Activated T-helper 1 cell treated with anti-CD3 and anti-CD28 coated beads, Interleukin-12 subunit alpha, Interleukin-12 subunit beta, Interleukin-2, Interleukin-4 antibody, amounts not matched to agents 30 ng/mL and 10 ng/mL and 1 ng/mL, durations not matched to agents 14 hours and 24 hours and 36 hours (primary cell): Measurements from ENCODE around the gene SAMD8. TPM values are rescaled to one million over a fixed set of nuclear protein-coding genes. Genes with fewer than 3 reads are reported as not detected.
"Not testable (repeated sequence)": the region's sequence is repeated elsewhere in the genome, so short reads cannot be mapped to it uniquely, and the experiment has no call there.

Source experiments
- DNase-seq: peaks from one replicate; pipeline ENCODE4 v3.0.0; 2021; ENCODE audit warnings: low spot score
- H3K27ac Mint-ChIP-seq: one replicate; pipeline ENCODE4 v1.8.0; 2021; ENCODE audit warnings: mild to moderate bottlenecking, mixed read lengths
- H3K27me3 Mint-ChIP-seq: one replicate; pipeline ENCODE4 v1.8.0; 2022; ENCODE audit warnings: mild to moderate bottlenecking, moderate library complexity, mixed read lengths; ENCODE audit not compliant: insufficient read depth
- H3K36me3 Mint-ChIP-seq: one replicate; pipeline ENCODE4 v1.8.0; 2021; ENCODE audit warnings: low read depth, mixed read lengths
- H3K4me1 Mint-ChIP-seq: one replicate; pipeline ENCODE4 v1.8.0; 2021; ENCODE audit warnings: low read depth, mixed read lengths
- H3K4me3 Mint-ChIP-seq: one replicate; pipeline ENCODE4 v1.8.0; 2021; ENCODE audit warnings: mild to moderate bottlenecking, moderate library complexity, mixed read lengths
- H3K9me3 Mint-ChIP-seq: one replicate; pipeline ENCODE4 v1.8.0; 2021; ENCODE audit warnings: mixed read lengths
- intact Hi-C: fragments of 100-400 bp; cut with micrococcal nuclease; formaldehyde crosslinking; loops from one replicate; pipeline ENCODE4 v1.15.1; 2024
- total RNA-seq: library from RNA; stranded (reverse); gene quantifications from 2 replicates; pipeline ENCODE4 v1.2.3, GENCODE V29; 2022

The SAMD8 gene
- total RNA-seq, 1 donor from 2014 or later = 16.2 TPM

DNA sequence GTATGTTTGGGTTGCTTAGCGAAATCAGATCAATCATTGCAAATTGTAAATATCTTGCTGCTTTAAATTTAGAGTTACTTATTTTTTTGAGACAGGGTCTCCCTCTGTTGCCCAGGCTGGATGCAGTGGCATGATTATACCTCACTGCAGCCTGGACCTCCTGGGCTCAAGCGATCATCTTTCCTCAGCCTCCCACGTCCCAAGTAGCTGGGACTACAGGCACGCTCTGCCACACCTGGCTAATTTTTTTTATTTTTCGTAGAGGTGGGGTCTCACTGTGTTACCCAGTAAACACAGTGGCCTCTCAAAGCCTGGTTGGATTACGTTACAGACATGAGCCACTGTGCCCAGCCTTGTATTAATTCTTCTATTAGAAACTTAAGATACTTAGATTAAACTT is 100.9 kb downstream of the SAMD8 start:
- Mint-ChIP-seq H3K27ac (peak overlapping the region; percentile 44), H3K4me1 (peaks cover 40% of the 10 kb centered on the region), H3K4me3 (peak overlapping the region; percentile 92), H3K9me3 (no peaks in the 10 kb centered on the region), H3K27me3 (no peaks in the 10 kb centered on the region), H3K36me3 (peaks cover 35% of the 10 kb centered on the region)
- no peak for DNase-seq
- intact Hi-C loops = no loop called here

- Mint-ChIP-seq H3K27ac (no peak overlapping the region), H3K36me3 (peaks cover 52% of the 10 kb centered on the region), H3K27me3 (no peaks in the 10 kb centered on the region), H3K9me3 (no peaks in the 10 kb centered on the region), H3K4me1 (peaks cover 40% of the 10 kb centered on the region), H3K4me3 (no peak overlapping the region)
- intact Hi-C loops = no loop called here
- DNase-seq = no peak
Observed at GRCh38 chr10:75220274-75220673, 108.8 kb downstream of the SAMD8 start.

DNA sequence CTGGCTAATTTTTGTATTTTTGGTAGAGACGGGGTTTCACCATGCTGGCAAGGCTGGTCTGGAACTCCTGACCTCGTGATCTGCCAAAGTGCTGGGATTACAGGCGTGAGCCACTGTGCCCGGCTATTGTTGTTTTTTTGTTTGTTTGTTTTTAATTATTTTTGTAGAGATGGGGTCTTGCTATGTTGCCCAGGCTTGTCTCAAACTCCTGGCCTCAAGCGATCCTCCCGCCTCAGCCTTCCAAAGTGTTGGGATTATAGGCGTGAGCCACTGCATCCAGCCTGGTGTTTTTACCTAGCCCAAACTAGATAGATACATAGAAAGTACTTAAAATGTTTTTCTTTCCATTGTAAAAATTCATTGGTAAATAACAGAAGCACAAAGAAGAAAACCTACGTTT is 110.0 kb downstream of the SAMD8 start:
- H3K27me3 Mint-ChIP-seq, DNase-seq, H3K27ac Mint-ChIP-seq, H3K9me3 Mint-ChIP-seq, intact Hi-C loops, H3K4me3 Mint-ChIP-seq: not testable (repeated sequence)
- H3K4me1 Mint-ChIP-seq = peaks cover 38% of the 10 kb centered on the region
- peaks cover 45% of the 10 kb centered on the region for H3K36me3 Mint-ChIP-seq

- intact Hi-C loops = no loop called here
- Mint-ChIP-seq H3K4me3 (no peak overlapping the region), H3K27me3 (no peaks in the 10 kb centered on the region), H3K4me1 (peaks cover 37% of the 10 kb centered on the region), H3K36me3 (peaks cover 45% of the 10 kb centered on the region), H3K9me3 (no peaks in the 10 kb centered on the region), H3K27ac (no peak overlapping the region)
- no peak for DNase-seq
Observed at GRCh38 chr10:75223507-75223906, 112.1 kb downstream of the SAMD8 start.

- Mint-ChIP-seq H3K36me3 (peaks cover 45% of the 10 kb centered on the region), H3K4me1 (peaks cover 49% of the 10 kb centered on the region), H3K4me3 (no peak overlapping the region), H3K9me3 (no peaks in the 10 kb centered on the region), H3K27me3 (no peaks in the 10 kb centered on the region), H3K27ac (no peak overlapping the region)
- intact Hi-C loops = no loop called here
- no peak for DNase-seq
Observed at GRCh38 chr10:75226095-75226494, 114.6 kb downstream of the SAMD8 start.

GRCh38 chr10:75226656-75227055 is 115.2 kb downstream of the SAMD8 start:
- Mint-ChIP-seq H3K27ac (peak overlapping the region; percentile 10), H3K4me1 (peaks cover 52% of the 10 kb centered on the region)
- intact Hi-C loops = no loop called here

GRCh38 chr10:75228278-75228677 is 116.8 kb downstream of the SAMD8 start:
- no peak overlapping the region for H3K4me3 Mint-ChIP-seq

More at GRCh38 chr10:75226656-75227055, 115.2 kb downstream of the SAMD8 start:
- Mint-ChIP-seq H3K36me3 (peaks cover 48% of the 10 kb centered on the region), H3K27me3 (no peaks in the 10 kb centered on the region), H3K4me3 (no peak overlapping the region), H3K9me3 (no peaks in the 10 kb centered on the region)
- no peak for DNase-seq

GRCh38 chr10:75228834-75229233 is 117.4 kb downstream of the SAMD8 start:
- Mint-ChIP-seq H3K4me3 (no peak overlapping the region), H3K27me3 (no peaks in the 10 kb centered on the region), H3K27ac (peak overlapping the region; percentile 70), H3K4me1 (peaks cover 59% of the 10 kb centered on the region), H3K36me3 (peaks cover 51% of the 10 kb centered on the region), H3K9me3 (no peaks in the 10 kb centered on the region)
- intact Hi-C loops = no loop called here
- DNase-seq = no peak

More at GRCh38 chr10:75228278-75228677, 116.8 kb downstream of the SAMD8 start:
- peaks cover 59% of the 10 kb centered on the region for H3K4me1 Mint-ChIP-seq
- peak overlapping the region; percentile 70 for H3K27ac Mint-ChIP-seq
- H3K9me3 Mint-ChIP-seq = no peaks in the 10 kb centered on the region
- peaks cover 52% of the 10 kb centered on the region for H3K36me3 Mint-ChIP-seq
- H3K27me3 Mint-ChIP-seq = no peaks in the 10 kb centered on the region
- intact Hi-C loops = no loop called here
- DNase-seq = no peak

- Mint-ChIP-seq H3K9me3 (no peaks in the 10 kb centered on the region), H3K36me3 (peaks cover 44% of the 10 kb centered on the region), H3K4me3 (no peak overlapping the region), H3K27me3 (no peaks in the 10 kb centered on the region), H3K4me1 (peaks cover 48% of the 10 kb centered on the region), H3K27ac (no peak overlapping the region)
- no peak for DNase-seq
- intact Hi-C loops = loop anchor here (1.0 to 10.0 kb wide), 7 partner anchors 20 to 1355 kb away; partner anchors contain the start of genes CAMK2G, VCL and VDAC2
Observed at GRCh38 chr10:75229971-75230370, 118.5 kb downstream of the SAMD8 start.

DNA sequence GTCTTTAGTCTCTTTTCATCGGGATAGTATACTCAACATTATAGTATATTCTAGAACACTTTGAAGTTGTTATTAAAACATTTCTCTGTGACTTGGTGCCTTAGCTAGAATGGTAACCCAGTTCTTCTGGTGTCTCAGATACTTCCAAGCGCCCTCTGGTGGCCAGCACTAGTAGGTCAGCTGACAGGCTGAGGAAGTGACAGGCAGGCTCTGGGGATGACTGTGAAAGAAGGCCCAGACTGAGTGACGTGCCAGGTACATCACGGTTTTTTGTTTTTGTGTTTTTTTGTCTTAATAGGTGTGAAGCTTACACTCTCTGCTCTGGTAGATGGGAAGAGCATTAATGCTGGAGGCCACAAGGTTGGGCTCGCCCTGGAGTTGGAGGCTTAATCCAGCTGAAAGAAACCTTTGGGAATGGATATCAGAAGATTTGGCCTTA is 119.2 kb downstream of the SAMD8 start:
- H3K4me3 Mint-ChIP-seq = no peak overlapping the region
- no peaks in the 10 kb centered on the region for H3K9me3 Mint-ChIP-seq
- H3K27ac Mint-ChIP-seq = peak overlapping the region; percentile 72
- peak; percentile 89 for DNase-seq
- intact Hi-C loops = loop anchor here (1.0 to 10.0 kb wide), 7 partner anchors 20 to 1356 kb away; partner anchors contain the start of genes CAMK2G, VCL and VDAC2
- peaks cover 42% of the 10 kb centered on the region for H3K4me1 Mint-ChIP-seq
- H3K36me3 Mint-ChIP-seq = peaks cover 43% of the 10 kb centered on the region
- no peaks in the 10 kb centered on the region for H3K27me3 Mint-ChIP-seq

Other genes with a start within 250 kb of the SAMD8 start
- 220 and 224 TPM in 2 replicates for gene VDAC2, start 99.1 kb downstream of the SAMD8 start, total RNA-seq
- 36.4 and 36.9 TPM in 2 replicates for gene COMTD1, start 124.3 kb downstream of the SAMD8 start, total RNA-seq